A549 (cell line): Measurements from ENCODE around the gene SLC16A1. TPM values are rescaled to one million over a fixed set of nuclear protein-coding genes. Genes with fewer than 3 reads are reported as not detected.

Experiments
- ATAC-seq, 2 experiments: fragments of 200-7000 bp in 1 of 2; fragments of >200 bp in 1 of 2; cut with Nextera tagmentation in 1 of 2; cut with Tn5 transposase in 1 of 2; 3 replicates each; pipeline versions ENCODE4 v1.8.0 to v1.9.1; 2018 to 2020; ENCODE audit warnings: mild to moderate bottlenecking in 1 of 2, moderate library complexity in 1 of 2
- CTCF ChIA-PET: fragments of 300-600 bp; sonication (Branson Sonifier 250); formaldehyde crosslinking; extraction: SDS; loops from one replicate; lab custom pipeline; 2021; ENCODE audit warnings: antibody characterized with exemption, inconsistent platforms; lab: Yijun Ruan, JAX
- POLR2A ChIA-PET: fragments of 350-600 bp; formaldehyde crosslinking; extraction: SDS; loops from one replicate; lab custom pipeline; 2021; ENCODE audit warnings: antibody characterized with exemption, inconsistent platforms; lab: Yijun Ruan, JAX
- DNase-seq, 2 experiments: peaks; one replicate each; pipeline versions ENCODE4 v3.0.0 to v3.0.0-alpha.2; 2011 to 2016; ENCODE audit warnings: low read depth in 1 of 2, low spot score in 1 of 2
- FAIRE-seq: peaks from 2 replicates; lab custom pipeline; 2011; peaks lifted over from hg19 to GRCh38; lab: Jason Lieb, UNC
- H3K27ac ChIP-seq, 2 experiments: fragments of >200 bp; sonication (Bioruptor Twin); formaldehyde crosslinking; 3 replicates each; pipeline ENCODE4 v1.5.1; 2016 to 2017
- H3K4me1 ChIP-seq: fragments of >200 bp; sonication (Bioruptor Twin); formaldehyde crosslinking; 3 replicates; pipeline ENCODE4 v1.6.1; 2016
- H3K4me2 ChIP-seq: fragments of >200 bp; sonication (Bioruptor Twin); formaldehyde crosslinking; 3 replicates; pipeline ENCODE4 v1.6.1; 2016
- H3K4me3 ChIP-seq: fragments of >200 bp; sonication (Bioruptor Twin); formaldehyde crosslinking; 3 replicates; pipeline ENCODE4 v1.5.1; 2016
- H3K9me3 ChIP-seq: fragments of >200 bp; sonication (Bioruptor Twin); formaldehyde crosslinking; 3 replicates; pipeline ENCODE4 v1.6.1; 2016
- BHLHE40 ChIP-seq: IDR thresholded peaks from 2 replicates; pipeline ENCODE4 v1.6.1; 2012; ENCODE audit warnings: low read depth, low read length, inconsistent platforms
- CBX8 ChIP-seq: fragments of 200-600 bp; sonication (generic); IDR thresholded peaks from 2 replicates; pipeline ENCODE4 v1.6.1; 2016
- CHD4 ChIP-seq: fragments of 200-600 bp; sonication (generic); IDR thresholded peaks from 2 replicates; pipeline ENCODE4 v1.6.1; 2016; ENCODE audit warnings: antibody characterized with exemption, mild to moderate bottlenecking, borderline replicate concordance
- ESRRA ChIP-seq: fragments of 150-350 bp; IDR thresholded peaks from 2 replicates; pipeline ENCODE4 v1.6.1; 2014; ENCODE audit warnings: mild to moderate bottlenecking, low read length, borderline replicate concordance
- FOSB ChIP-seq: fragments of 250-450 bp; sonication (Bioruptor Pico); IDR thresholded peaks from 2 replicates; pipeline ENCODE4 v1.5.0; 2020; ENCODE audit warnings: mild to moderate bottlenecking, moderate library complexity
- FOSL2 ChIP-seq, 2 experiments: fragments of 450-650 bp in 1 of 2; fragments of >200 bp in 1 of 2; sonication (Bioruptor Twin) in 1 of 2; formaldehyde crosslinking; IDR thresholded peaks; 2 replicates each; pipeline versions ENCODE4 v1.5.0 to v1.6.1; 2016 to 2020; ENCODE audit warnings: mild to moderate bottlenecking in 1 of 2, moderate library complexity in 1 of 2
- FOXS1 ChIP-seq: fragments of 250-450 bp; sonication (Bioruptor Pico); IDR thresholded peaks from 2 replicates; pipeline ENCODE4 v1.5.0; 2020; ENCODE audit warnings: mild to moderate bottlenecking, moderate library complexity
- HDAC2 ChIP-seq: fragments of 200-600 bp; sonication (generic); IDR thresholded peaks from 2 replicates; pipeline ENCODE4 v1.6.1; 2016
- HEYL ChIP-seq: fragments of 250-450 bp; sonication (Bioruptor Pico); IDR thresholded peaks from 2 replicates; pipeline ENCODE4 v1.8.0; 2021; ENCODE audit warnings: mild to moderate bottlenecking, moderate library complexity
- HOXB13 ChIP-seq: fragments of 250-450 bp; sonication (Bioruptor Pico); IDR thresholded peaks from 2 replicates; pipeline ENCODE4 v1.5.0; 2020; ENCODE audit warnings: low read depth, mild to moderate bottlenecking, moderate library complexity
- JUN ChIP-seq, 2 experiments: fragments of >200 bp; sonication (Bioruptor Twin); formaldehyde crosslinking; IDR thresholded peaks; 2 replicates in 1 of 2; 3 replicates in 1 of 2; pipeline ENCODE4 v1.6.1; 2016 to 2017
- JUNB ChIP-seq: fragments of >200 bp; sonication (Bioruptor Twin); formaldehyde crosslinking; IDR thresholded peaks from 2 replicates; pipeline ENCODE4 v1.6.1; 2016
- NPAS2 ChIP-seq: fragments of 250-450 bp; sonication (Bioruptor Pico); IDR thresholded peaks from 2 replicates; pipeline ENCODE4 v1.8.0; 2022; ENCODE audit warnings: mild to moderate bottlenecking, moderate library complexity, borderline replicate concordance
- NR3C1 ChIP-seq: fragments of >200 bp; sonication (Bioruptor Twin); formaldehyde crosslinking; IDR thresholded peaks from 3 replicates; pipeline ENCODE4 v1.6.1; 2017
- RAD21 ChIP-seq, 2 experiments: fragments of >200 bp in 1 of 2; sonication (Bioruptor Twin) in 1 of 2; formaldehyde crosslinking in 1 of 2; IDR thresholded peaks in 1 of 2; conservative IDR thresholded peaks in 1 of 2; 2 replicates in 1 of 2; 3 replicates in 1 of 2; pipeline ENCODE4 v1.6.1; 2012 to 2018; ENCODE audit warnings: inconsistent platforms in 1 of 2
- RARB ChIP-seq: fragments of 250-450 bp; sonication (Bioruptor Pico); IDR thresholded peaks from 2 replicates; pipeline ENCODE4 v1.8.0; 2021; ENCODE audit warnings: mild to moderate bottlenecking, moderate library complexity
- SMC3 ChIP-seq: fragments of >200 bp; sonication (Bioruptor Twin); formaldehyde crosslinking; IDR thresholded peaks from 3 replicates; pipeline ENCODE4 v1.6.1; 2018; ENCODE audit warnings: inconsistent platforms
- SREBF2 ChIP-seq: fragments of 450-650 bp; IDR thresholded peaks from 2 replicates; pipeline ENCODE4 v1.6.1; 2014; ENCODE audit warnings: mild to moderate bottlenecking, moderate library complexity
- TP53 ChIP-seq: fragments of 250-450 bp; sonication (Bioruptor Pico); IDR thresholded peaks from 2 replicates; pipeline ENCODE4 v1.5.0; 2021; ENCODE audit warnings: mild to moderate bottlenecking, moderate library complexity
- ZNF302 ChIP-seq: fragments of 250-450 bp; sonication (Bioruptor Pico); IDR thresholded peaks from 2 replicates; pipeline ENCODE4 v1.9.0; 2021; ENCODE audit warnings: inconsistent platforms, mild to moderate bottlenecking, moderate library complexity
- WGBS: methylation state at CpG from one replicate; pipeline ENCODE4 v1.1.6; 2017; ENCODE audit errors: missing lambda C conversion rate; 5-methylcytosine and 5-hydroxymethylcytosine counted together
- polyA plus RNA-seq, 4 experiments: library from polyadenylated mRNA; depleted of rRNA in 3 of 4; stranded (reverse); fragments of >200 nt; fragmentation: RNase III in 1 of 4; extraction: RNeasy Plus Mini Kit Qiagen cat#74134 plus additional on column Dnase treatment in 1 of 4; gene quantifications; 2 replicates in 3 of 4; 3 replicates in 1 of 4; pipeline ENCODE4 v1.2.3, GENCODE V29; 2011 to 2017
- TF ChIP-seq, protein P1 (sequence below): fragments of 250-450 bp; sonication (Bioruptor Pico); IDR thresholded peaks from 2 replicates; pipeline ENCODE4 v1.5.0; 2020; ENCODE audit warnings: low read depth, mild to moderate bottlenecking, moderate library complexity
- TF ChIP-seq, protein P2 (sequence below): fragments of 250-450 bp; sonication (Bioruptor Pico); IDR thresholded peaks from 2 replicates; pipeline ENCODE4 v1.5.0; 2021; ENCODE audit warnings: mild to moderate bottlenecking, moderate library complexity, borderline replicate concordance
- TF ChIP-seq, protein P3 (sequence below): fragments of >200 bp; sonication (Bioruptor Twin); formaldehyde crosslinking; IDR thresholded peaks from 3 replicates; pipeline ENCODE4 v1.6.1; 2016
- TF ChIP-seq, protein P4 (sequence below): fragments of 450-650 bp; IDR thresholded peaks from 2 replicates; pipeline ENCODE4 v1.6.1; 2014; ENCODE audit warnings: antibody characterized with exemption

Gene SLC16A1
- polyA plus RNA-seq, 2 of the 4 experiments (the other 2 are of a cell fraction) = 42.7 to 70.2 TPM

DNA sequence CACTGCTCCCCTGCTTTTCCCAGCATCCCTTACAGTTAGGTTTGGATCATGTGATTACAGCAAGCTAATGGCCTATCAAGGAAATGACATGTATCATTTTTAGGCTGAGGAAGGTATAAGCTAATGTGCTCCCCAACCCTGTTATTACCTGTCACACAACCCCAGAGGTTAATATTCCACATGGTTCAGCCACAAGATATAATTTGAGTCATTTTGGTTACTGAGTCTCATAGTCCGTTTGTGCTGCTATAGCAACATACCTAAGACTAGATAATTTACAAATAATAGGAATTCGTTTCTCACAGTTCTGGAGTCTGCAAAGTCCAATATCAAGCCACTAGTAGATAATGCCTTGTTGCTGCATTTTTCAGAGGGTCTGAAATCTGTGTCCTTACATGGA is 29.1 kb upstream of the SLC16A1 start:
- 78% methylated on average over 2 of the region's 2 CpGs for WGBS
- H3K4me1 ChIP-seq = no peaks in the 10 kb centered on the region
- no peaks in the 10 kb centered on the region for H3K9me3 ChIP-seq
- CTCF ChIA-PET = interaction anchor here (0.8 kb wide), 1 partner anchor 269 kb away, joined by 3 read pairs; no protein-coding TSS in a partner anchor
- H3K27ac ChIP-seq = no peak overlapping the region
- H3K4me2 ChIP-seq = no peak overlapping the region
- no peak overlapping the region for H3K4me3 ChIP-seq
- POLR2A ChIA-PET = no interaction called here
- no peak for FAIRE-seq
- DNase-seq = no peak
- TF ChIP-seq JUN (IDR thresholded peaks at IDR 0.05) (no peak), SREBF2 (no peak), CBX8 (no peak), NR3C1 (no peak), ESRRA (no peak), JUNB (no peak)
- TF ChIP-seq, protein P1, sequence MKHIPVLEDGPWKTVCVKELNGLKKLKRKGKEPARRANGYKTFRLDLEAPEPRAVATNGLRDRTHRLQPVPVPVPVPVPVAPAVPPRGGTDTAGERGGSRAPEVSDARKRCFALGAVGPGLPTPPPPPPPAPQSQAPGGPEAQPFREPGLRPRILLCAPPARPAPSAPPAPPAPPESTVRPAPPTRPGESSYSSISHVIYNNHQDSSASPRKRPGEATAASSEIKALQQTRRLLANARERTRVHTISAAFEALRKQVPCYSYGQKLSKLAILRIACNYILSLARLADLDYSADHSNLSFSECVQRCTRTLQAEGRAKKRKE (CRISPR knock-in tag) = no peak
- ATAC-seq = no peak

DNA sequence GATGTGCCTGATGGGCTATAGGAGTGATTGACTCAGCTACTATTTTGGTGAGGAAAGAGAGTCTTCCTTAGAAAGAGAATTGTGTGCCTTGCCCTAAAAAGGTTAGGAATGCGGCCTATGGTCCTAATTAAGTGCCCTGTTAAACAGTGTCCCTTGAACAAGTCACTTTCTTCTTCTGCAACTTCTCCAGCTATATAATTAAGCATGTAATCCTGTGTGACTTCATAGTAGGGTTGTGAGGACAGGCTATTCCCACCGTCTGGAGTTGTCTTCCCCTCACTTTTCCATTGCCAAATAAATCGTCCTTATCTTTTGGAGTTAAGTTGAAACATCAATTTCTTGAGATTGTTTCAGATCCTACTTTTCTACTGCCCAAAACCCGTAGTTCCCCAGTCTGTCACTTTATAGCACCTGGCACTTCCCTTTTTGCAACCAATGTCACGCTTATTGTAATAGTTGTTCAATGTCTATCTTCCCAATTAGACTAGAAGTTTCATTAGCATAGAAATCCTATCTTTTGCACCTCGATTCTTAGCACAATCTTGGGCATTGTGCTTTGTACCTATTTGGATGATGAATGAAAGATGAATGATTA is 27.6 kb upstream of the SLC16A1 start:
- CTCF ChIA-PET = no interaction called here
- H3K9me3 ChIP-seq = no peaks in the 10 kb centered on the region
- no peak for FAIRE-seq
- no peaks in the 10 kb centered on the region for H3K4me1 ChIP-seq
- H3K4me3 ChIP-seq = no peak overlapping the region
- H3K27ac ChIP-seq = no peak overlapping the region
- TF ChIP-seq SMC3 (no peak), TP53 (CRISPR knock-in tag) (no peak), ZNF302 (CRISPR knock-in tag) (no peak), FOSB (no peak), FOXS1 (CRISPR knock-in tag) (no peak), FOSL2 (IDR thresholded peaks at IDR 0.05) (no peak), FOSL2 (CRISPR knock-in tag; IDR thresholded peaks at IDR 0.05) (no peak), RARB (CRISPR knock-in tag) (no peak), BHLHE40 (no peak), HOXB13 (CRISPR knock-in tag) (no peak), HEYL (CRISPR knock-in tag) (no peak), NPAS2 (no peak), RAD21 (conservative IDR thresholded peaks at IDR 0.05 in 1 of 2, IDR thresholded peaks at IDR 0.05 in 1 of 2) (no peak), CHD4 (no peak), ESRRA (no peak), JUNB (no peak), HDAC2 (no peak)
- TF ChIP-seq, protein P2, sequence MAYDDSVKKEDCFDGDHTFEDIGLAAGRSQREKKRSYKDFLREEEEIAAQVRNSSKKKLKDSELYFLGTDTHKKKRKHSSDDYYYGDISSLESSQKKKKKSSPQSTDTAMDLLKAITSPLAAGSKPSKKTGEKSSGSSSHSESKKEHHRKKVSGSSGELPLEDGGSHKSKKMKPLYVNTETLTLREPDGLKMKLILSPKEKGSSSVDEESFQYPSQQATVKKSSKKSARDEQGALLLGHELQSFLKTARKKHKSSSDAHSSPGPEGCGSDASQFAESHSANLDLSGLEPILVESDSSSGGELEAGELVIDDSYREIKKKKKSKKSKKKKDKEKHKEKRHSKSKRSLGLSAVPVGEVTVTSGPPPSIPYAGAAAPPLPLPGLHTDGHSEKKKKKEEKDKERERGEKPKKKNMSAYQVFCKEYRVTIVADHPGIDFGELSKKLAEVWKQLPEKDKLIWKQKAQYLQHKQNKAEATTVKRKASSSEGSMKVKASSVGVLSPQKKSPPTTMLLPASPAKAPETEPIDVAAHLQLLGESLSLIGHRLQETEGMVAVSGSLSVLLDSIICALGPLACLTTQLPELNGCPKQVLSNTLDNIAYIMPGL (CRISPR knock-in tag) = no peak
- TF ChIP-seq, protein P3, sequence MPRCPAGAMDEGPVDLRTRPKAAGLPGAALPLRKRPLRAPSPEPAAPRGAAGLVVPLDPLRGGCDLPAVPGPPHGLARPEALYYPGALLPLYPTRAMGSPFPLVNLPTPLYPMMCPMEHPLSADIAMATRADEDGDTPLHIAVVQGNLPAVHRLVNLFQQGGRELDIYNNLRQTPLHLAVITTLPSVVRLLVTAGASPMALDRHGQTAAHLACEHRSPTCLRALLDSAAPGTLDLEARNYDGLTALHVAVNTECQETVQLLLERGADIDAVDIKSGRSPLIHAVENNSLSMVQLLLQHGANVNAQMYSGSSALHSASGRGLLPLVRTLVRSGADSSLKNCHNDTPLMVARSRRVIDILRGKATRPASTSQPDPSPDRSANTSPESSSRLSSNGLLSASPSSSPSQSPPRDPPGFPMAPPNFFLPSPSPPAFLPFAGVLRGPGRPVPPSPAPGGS = no peak
- TF ChIP-seq, protein P4, sequence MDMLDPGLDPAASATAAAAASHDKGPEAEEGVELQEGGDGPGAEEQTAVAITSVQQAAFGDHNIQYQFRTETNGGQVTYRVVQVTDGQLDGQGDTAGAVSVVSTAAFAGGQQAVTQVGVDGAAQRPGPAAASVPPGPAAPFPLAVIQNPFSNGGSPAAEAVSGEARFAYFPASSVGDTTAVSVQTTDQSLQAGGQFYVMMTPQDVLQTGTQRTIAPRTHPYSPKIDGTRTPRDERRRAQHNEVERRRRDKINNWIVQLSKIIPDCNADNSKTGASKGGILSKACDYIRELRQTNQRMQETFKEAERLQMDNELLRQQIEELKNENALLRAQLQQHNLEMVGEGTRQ = no peak
- TF ChIP-seq, all 56 proteins: peak for 0
- ATAC-seq = no peak
- H3K4me2 ChIP-seq = no peak overlapping the region
- no peak for DNase-seq
- WGBS = 81% methylated on average over 6 of the region's 6 CpGs
- POLR2A ChIA-PET = no interaction called here
